Right renal cortex interstitium (tissue), 3 donors: Measurements from ENCODE around the gene RYR2. TPM values are rescaled to one million over a fixed set of nuclear protein-coding genes. Genes with fewer than 3 reads are reported as not detected.
"Not testable (repeated sequence)": the region's sequence is repeated elsewhere in the genome, so short reads cannot be mapped to it uniquely, and the experiment has no call there.

Source experiments
- DNase-seq, 3 donors: peaks; one replicate each; pipeline ENCODE4 v3.0.0-alpha.2; 2013; ENCODE audit warnings: low read depth in 3 of 3, low spot score in 2 of 3
- polyA plus RNA-seq, 3 donors: library from polyadenylated mRNA; unstranded; fragments of 120-200 nt; gene quantifications; one replicate each; pipeline ENCODE4 v1.2.1, GENCODE V29; 2013; ENCODE audit not compliant: insufficient read length in 3 of 3

The RYR2 gene
- polyA plus RNA-seq, 3 donors: 1.2 to 2.3 (median 1.4) TPM

GRCh38 chr1:237309595-237310118, 267.7 kb downstream of the RYR2 start:
- no peak for DNase-seq

GRCh38 chr1:237316352-237316751, 274.4 kb downstream of the RYR2 start:
- no peak for DNase-seq

- DNase-seq: no peak
Observed at GRCh38 chr1:237318748-237319147, 276.8 kb downstream of the RYR2 start.

- no peak for DNase-seq
Observed at GRCh38 chr1:237320890-237321289, 278.9 kb downstream of the RYR2 start.

GRCh38 chr1:237324226-237324625, 282.2 kb downstream of the RYR2 start:
- no peak for DNase-seq

- no peak for DNase-seq
Observed at GRCh38 chr1:237327061-237327460, 285.1 kb downstream of the RYR2 start.

GRCh38 chr1:237340892-237341291, 298.9 kb downstream of the RYR2 start:
- no peak for DNase-seq

GRCh38 chr1:237341391-237341790, 299.4 kb downstream of the RYR2 start:
- DNase-seq: no peak

GRCh38 chr1:237342730-237343129, 300.7 kb downstream of the RYR2 start:
- no peak for DNase-seq

GRCh38 chr1:237352747-237353146, 310.8 kb downstream of the RYR2 start:
- no peak for DNase-seq

- no peak for DNase-seq
Observed at GRCh38 chr1:237353918-237354317, 311.9 kb downstream of the RYR2 start.

- no peak for DNase-seq
Observed at GRCh38 chr1:237355022-237355421, 313.0 kb downstream of the RYR2 start.

- DNase-seq: no peak
Observed at GRCh38 chr1:237358555-237358954, 316.6 kb downstream of the RYR2 start.

GRCh38 chr1:237367758-237368157, 325.8 kb downstream of the RYR2 start:
- no peak for DNase-seq

GRCh38 chr1:237371477-237371876, 329.5 kb downstream of the RYR2 start:
- not testable (repeated sequence) for DNase-seq

- DNase-seq: no peak
Observed at GRCh38 chr1:237383791-237384190, 341.8 kb downstream of the RYR2 start.

GRCh38 chr1:237384213-237384612, 342.2 kb downstream of the RYR2 start:
- DNase-seq: no peak

- peak in 1 of 3 donors; percentile 26 for DNase-seq
Observed at GRCh38 chr1:237386362-237387143, 344.6 kb downstream of the RYR2 start.

- DNase-seq: no peak
Observed at GRCh38 chr1:237387144-237387505, 345.1 kb downstream of the RYR2 start.

GRCh38 chr1:237390823-237391222, 348.8 kb downstream of the RYR2 start:
- DNase-seq: no peak

- no peak for DNase-seq
Observed at GRCh38 chr1:237393632-237394031, 351.6 kb downstream of the RYR2 start.

GRCh38 chr1:237394281-237394680, 352.3 kb downstream of the RYR2 start:
- no peak for DNase-seq

- DNase-seq: no peak
Observed at GRCh38 chr1:237396426-237396825, 354.4 kb downstream of the RYR2 start.
